Transverse colon (tissue), 4 donors: ENCODE results near the gene RPL38. TPM values are rescaled to one million over a fixed set of nuclear protein-coding genes. Genes with fewer than 3 reads are reported as not detected.

Experiments used
- DNase-seq: peaks from one replicate; pipeline ENCODE4 v3.0.0-alpha.2; 2019
- H3K27ac ChIP-seq, 4 donors: fragments of 200-600 bp; sonication (generic); 2 replicates each; pipeline ENCODE4 v1.5.1; 2016 to 2018; ENCODE audit warnings: inconsistent platforms in 4 of 4
- H3K27me3 ChIP-seq: fragments of 200-600 bp; sonication (generic); 2 replicates; pipeline ENCODE4 v1.5.1; 2017; ENCODE audit warnings: inconsistent platforms
- H3K36me3 ChIP-seq, 4 donors: fragments of 200-600 bp; sonication (generic); 2 replicates each; pipeline ENCODE4 v1.5.1; 2017 to 2019; ENCODE audit warnings: inconsistent platforms in 4 of 4
- H3K4me1 ChIP-seq, 4 donors: fragments of 200-600 bp; sonication (generic); 2 replicates each; pipeline ENCODE4 v1.5.1; 2017 to 2020; ENCODE audit warnings: inconsistent platforms in 4 of 4
- H3K4me3 ChIP-seq, 4 donors: fragments of 200-600 bp; sonication (generic); 1 replicate in 1 of 4; 2 replicates in 3 of 4; pipeline versions ENCODE4 v1.5.1 to v1.6.1; 2017 to 2019; ENCODE audit warnings: inconsistent platforms in 4 of 4
- H3K9me3 ChIP-seq, 2 donors: fragments of 200-600 bp; sonication (generic); 2 replicates each; pipeline ENCODE4 v1.5.1; 2017 to 2019; ENCODE audit warnings: inconsistent platforms in 2 of 2
- EP300 ChIP-seq: sonication (generic); formaldehyde crosslinking; IDR thresholded peaks from one replicate; pipeline ENCODE4 v1.6.1; 2017; ENCODE audit warnings: antibody characterized with exemption, low read depth
- POLR2A ChIP-seq: fragments of 450-650 bp; IDR thresholded peaks from one replicate; pipeline ENCODE4 v1.6.1; 2016; ENCODE audit warnings: antibody characterized with exemption, mild to moderate bottlenecking, moderate library complexity
- POLR2AphosphoS5 ChIP-seq, 3 donors: sonication (generic); formaldehyde crosslinking; IDR thresholded peaks; one replicate each; pipeline ENCODE4 v1.6.1; 2016; ENCODE audit warnings: antibody characterized with exemption in 3 of 3
- WGBS, 2 donors: methylation state at CpG; one replicate each; pipeline ENCODE4 v1.1.5; 2018; ENCODE audit warnings: low coverage in 1 of 2; 5-methylcytosine and 5-hydroxymethylcytosine counted together
- in situ Hi-C, 4 donors: fragments of 200-750 bp; cut with MboI; loops; one replicate each; pipeline versions ENCODE4 v1.15.0 to v1.15.1; 2017; ENCODE audit warnings: low sequenced_read_pairs in 3 of 4, low pct_ligation_motif_present in 1 of 4, low pct_unique_long_range_greater_than_20kb in 1 of 4
- intact Hi-C: fragments of 100-400 bp; cut with DNase I; formaldehyde crosslinking; loops from one replicate; pipeline ENCODE4 v1.15.1; 2023; ENCODE audit warnings: low total_unique reads
- total RNA-seq, 4 donors: library from RNA; depleted of rRNA; stranded (reverse); fragments of >200 nt; gene quantifications; one replicate each; pipeline ENCODE4 v1.1.0, GENCODE V29; 2016
- TF ChIP-seq, protein P1 (sequence below), 5 experiments: fragments of 200-600 bp in 3 of 5; fragments of 450-650 bp in 2 of 5; sonication (generic) in 3 of 5; IDR thresholded peaks; 1 replicate in 2 of 5; 2 replicates in 3 of 5; pipeline ENCODE4 v1.5.1; 2016 to 2017; ENCODE audit warnings: antibody characterized with exemption in 5 of 5, inconsistent platforms in 3 of 5, mild to moderate bottlenecking in 2 of 5, moderate library complexity in 1 of 5

The RPL38 gene
- total RNA-seq, 4 donors from 2014 or later: 65.1 to 310 (median 203) TPM

DNA sequence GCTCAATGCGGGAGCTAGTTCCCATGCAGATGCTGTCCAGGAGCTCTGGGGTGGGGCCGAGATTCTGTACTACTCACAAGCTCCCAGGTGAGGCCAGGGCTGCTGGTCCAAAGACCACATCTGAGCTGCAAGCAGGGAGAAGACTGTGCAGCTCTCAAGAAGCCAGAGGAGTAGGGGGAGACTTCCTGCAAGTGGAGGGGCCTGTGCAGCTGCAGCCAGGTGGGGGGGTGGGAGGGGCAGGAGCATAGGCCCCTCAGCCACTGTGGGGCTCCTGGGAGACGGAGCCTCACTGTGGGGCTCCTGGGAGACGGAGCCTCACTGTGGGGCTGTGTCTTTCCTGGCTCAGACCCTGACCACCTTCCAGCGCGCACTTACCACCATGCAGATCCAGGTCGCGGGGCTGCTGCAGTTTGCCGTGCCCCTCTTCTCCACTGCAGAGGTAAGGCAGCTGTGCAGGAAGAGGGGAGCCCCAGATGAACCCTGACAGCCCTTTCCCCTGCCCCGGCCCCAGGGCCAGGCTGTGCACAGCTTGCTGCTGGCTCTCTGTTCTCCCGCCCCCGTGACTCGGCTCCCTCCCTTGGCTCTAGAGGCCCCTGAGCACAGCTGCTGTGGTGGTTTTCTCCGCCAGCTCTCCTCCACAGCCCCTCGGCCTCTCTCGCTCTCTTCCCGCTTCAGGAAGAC, 46.3 kb downstream of the RPL38 start:
- WGBS, 2 donors: 60 to 64% methylated on average over 1 to 16 of the region's 17 CpGs
- in situ Hi-C loops: no loop called here
- no peak for TF ChIP-seq EP300
- no peak for TF ChIP-seq POLR2A

GRCh38 chr17:74250324-74250995, 47.0 kb downstream of the RPL38 start:
- WGBS, 2 donors: 69% methylated on average over 12 of the region's 12 CpGs; no CpG with 5 or more reads in 1 of the 2 donors
- no peaks in the 10 kb centered on the region for H3K36me3 ChIP-seq
- H3K4me3 ChIP-seq: no peak overlapping the region
- H3K27me3 ChIP-seq: no peaks in the 10 kb centered on the region
- intact Hi-C loops: no loop called here
- DNase-seq: no peak
- H3K4me1 ChIP-seq: no peaks in the 10 kb centered on the region
- H3K27ac ChIP-seq: no peak overlapping the region
- TF ChIP-seq EP300: no peak
- TF ChIP-seq POLR2A: no peak
- TF ChIP-seq POLR2AphosphoS5 (IDR thresholded peaks at IDR 0.05): no peak
- TF ChIP-seq, protein P1, sequence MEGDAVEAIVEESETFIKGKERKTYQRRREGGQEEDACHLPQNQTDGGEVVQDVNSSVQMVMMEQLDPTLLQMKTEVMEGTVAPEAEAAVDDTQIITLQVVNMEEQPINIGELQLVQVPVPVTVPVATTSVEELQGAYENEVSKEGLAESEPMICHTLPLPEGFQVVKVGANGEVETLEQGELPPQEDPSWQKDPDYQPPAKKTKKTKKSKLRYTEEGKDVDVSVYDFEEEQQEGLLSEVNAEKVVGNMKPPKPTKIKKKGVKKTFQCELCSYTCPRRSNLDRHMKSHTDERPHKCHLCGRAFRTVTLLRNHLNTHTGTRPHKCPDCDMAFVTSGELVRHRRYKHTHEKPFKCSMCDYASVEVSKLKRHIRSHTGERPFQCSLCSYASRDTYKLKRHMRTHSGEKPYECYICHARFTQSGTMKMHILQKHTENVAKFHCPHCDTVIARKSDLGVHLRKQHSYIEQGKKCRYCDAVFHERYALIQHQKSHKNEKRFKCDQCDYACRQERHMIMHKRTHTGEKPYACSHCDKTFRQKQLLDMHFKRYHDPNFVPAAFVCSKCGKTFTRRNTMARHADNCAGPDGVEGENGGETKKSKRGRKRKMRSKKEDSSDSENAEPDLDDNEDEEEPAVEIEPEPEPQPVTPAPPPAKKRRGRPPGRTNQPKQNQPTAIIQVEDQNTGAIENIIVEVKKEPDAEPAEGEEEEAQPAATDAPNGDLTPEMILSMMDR (IDR thresholded peaks at IDR 0.05): no peak
- no peaks in the 10 kb centered on the region for H3K9me3 ChIP-seq
- in situ Hi-C loops: no loop called here

More for the DNA sequence above, 46.3 kb downstream of the RPL38 start:
- no peak for DNase-seq
- Histone ChIP-seq H3K4me3 (no peak overlapping the region), H3K36me3 (no peaks in the 10 kb centered on the region), H3K9me3 (no peaks in the 10 kb centered on the region), H3K27ac (no peak overlapping the region), H3K27me3 (no peaks in the 10 kb centered on the region), H3K4me1 (no peaks in the 10 kb centered on the region)
- intact Hi-C loops: no loop called here

- no peaks in the 10 kb centered on the region for H3K4me1 ChIP-seq
- intact Hi-C loops: no loop called here
- 89% methylated on average over 8 of the region's 8 CpGs; no CpG with 5 or more reads in 1 of the 2 donors for WGBS, 2 donors
- H3K27ac ChIP-seq: no peak overlapping the region
- no peak for DNase-seq
- TF ChIP-seq, protein P1 (IDR thresholded peaks at IDR 0.05): no peak
- TF ChIP-seq POLR2AphosphoS5 (IDR thresholded peaks at IDR 0.05): no peak
- no peak for TF ChIP-seq EP300
- no peak for TF ChIP-seq POLR2A
- in situ Hi-C loops: no loop called here
- H3K4me3 ChIP-seq: no peak overlapping the region
- H3K9me3 ChIP-seq: no peaks in the 10 kb centered on the region
- H3K36me3 ChIP-seq: no peaks in the 10 kb centered on the region
- H3K27me3 ChIP-seq: no peaks in the 10 kb centered on the region
Observed at GRCh38 chr17:74251051-74251450, 47.6 kb downstream of the RPL38 start.

DNA sequence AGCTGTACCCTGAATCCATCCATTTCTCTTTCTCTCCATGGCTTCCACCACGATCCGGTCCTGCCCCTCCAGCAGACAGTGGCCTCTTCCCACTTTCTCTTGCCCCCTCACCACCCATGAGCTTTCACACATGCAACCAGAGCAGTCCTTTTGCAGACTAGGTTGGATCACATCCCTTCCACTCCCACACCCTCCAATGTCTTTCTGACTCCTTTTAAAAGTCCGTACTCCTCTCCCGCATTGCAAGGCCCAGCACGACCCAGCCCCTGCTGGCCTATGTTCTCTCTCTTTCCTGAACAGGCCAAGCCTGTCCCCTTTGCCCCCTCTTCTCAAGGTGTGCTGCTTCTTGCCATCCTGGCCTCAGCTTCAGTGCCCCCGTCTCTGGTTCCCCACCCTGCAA, 48.1 kb downstream of the RPL38 start:
- Histone ChIP-seq H3K36me3 (no peaks in the 10 kb centered on the region), H3K27ac (no peak overlapping the region), H3K4me3 (no peak overlapping the region), H3K27me3 (no peaks in the 10 kb centered on the region), H3K9me3 (no peaks in the 10 kb centered on the region), H3K4me1 (no peaks in the 10 kb centered on the region)
- intact Hi-C loops: no loop called here
- no peak for DNase-seq
- TF ChIP-seq, protein P1 (IDR thresholded peaks at IDR 0.05): no peak
- TF ChIP-seq POLR2AphosphoS5 (IDR thresholded peaks at IDR 0.05) (no peak), EP300 (no peak), POLR2A (no peak)
- in situ Hi-C loops: no loop called here
- WGBS, 2 donors: 74 to 90% methylated on average over 2 to 6 of the region's 6 CpGs
